Astrocyte (in vitro differentiated cells and primary cell): ENCODE results near the gene RIBC2. TPM values are rescaled to one million over a fixed set of nuclear protein-coding genes. Genes with fewer than 3 reads are reported as not detected.

Experiments used
- DNase-seq: peaks from one replicate; pipeline ENCODE4 v3.0.0-alpha.2; 2010; ENCODE audit warnings: low read depth
- FAIRE-seq: peaks from 2 replicates; lab custom pipeline; 2011; peaks lifted over from hg19 to GRCh38; lab: Jason Lieb, UNC
- H2AFZ ChIP-seq: 2 replicates; pipeline ENCODE4 v1.6.0; 2012; ENCODE audit warnings: low read depth, low read length, inconsistent platforms
- H3K27ac ChIP-seq: 2 replicates; pipeline ENCODE4 v1.5.1; 2011; ENCODE audit warnings: low read depth, low read length, inconsistent platforms
- H3K27me3 ChIP-seq: 2 replicates; pipeline ENCODE4 v1.6.0; 2011; ENCODE audit warnings: low read length, inconsistent platforms; ENCODE audit not compliant: insufficient read depth
- H3K36me3 ChIP-seq: 2 replicates; pipeline ENCODE4 v1.5.1; 2011; ENCODE audit warnings: low read length, inconsistent platforms; ENCODE audit not compliant: insufficient read depth
- H3K4me1 ChIP-seq: 2 replicates; pipeline ENCODE4 v1.5.1; 2011; ENCODE audit warnings: low read length, inconsistent platforms; ENCODE audit not compliant: insufficient read depth
- H3K4me2 ChIP-seq: 2 replicates; pipeline ENCODE4 v1.6.0; 2012; ENCODE audit warnings: low read length, inconsistent platforms
- H3K4me3 ChIP-seq: 2 replicates; pipeline ENCODE4 v1.5.1; 2011; ENCODE audit warnings: low read depth, mild to moderate bottlenecking, low read length, inconsistent platforms; ENCODE audit not compliant: insufficient read depth
- H3K79me2 ChIP-seq: 2 replicates; pipeline ENCODE4 v1.6.0; 2012; ENCODE audit warnings: mild to moderate bottlenecking, low read length, inconsistent platforms; ENCODE audit not compliant: insufficient read depth
- H3K9ac ChIP-seq: 2 replicates; pipeline ENCODE4 v1.6.0; 2012; ENCODE audit warnings: mild to moderate bottlenecking, low read length, inconsistent platforms
- H3K9me3 ChIP-seq: 2 replicates; pipeline ENCODE4 v1.5.1; 2012; ENCODE audit warnings: low read depth, mild to moderate bottlenecking, low read length, inconsistent platforms; ENCODE audit not compliant: insufficient read depth
- H4K20me1 ChIP-seq: 2 replicates; pipeline ENCODE4 v1.6.0; 2012; ENCODE audit warnings: low read length, inconsistent platforms; ENCODE audit not compliant: insufficient read depth
- H3K27ac Mint-ChIP-seq: one replicate; pipeline ENCODE4 v1.8.0; 2021; ENCODE audit warnings: mild to moderate bottlenecking, mixed read lengths; ENCODE audit not compliant: unreplicated experiment
- H3K27me3 Mint-ChIP-seq: one replicate; pipeline ENCODE4 v1.8.0; 2021; ENCODE audit warnings: low read depth, mixed read lengths; ENCODE audit not compliant: unreplicated experiment
- H3K36me3 Mint-ChIP-seq: one replicate; pipeline ENCODE4 v1.8.0; 2021; ENCODE audit warnings: low read depth, mixed read lengths; ENCODE audit not compliant: unreplicated experiment
- H3K4me1 Mint-ChIP-seq: one replicate; pipeline ENCODE4 v1.8.0; 2021; ENCODE audit warnings: low read depth, mixed read lengths; ENCODE audit not compliant: unreplicated experiment
- H3K4me3 Mint-ChIP-seq: one replicate; pipeline ENCODE4 v1.8.0; 2021; ENCODE audit warnings: mild to moderate bottlenecking, moderate library complexity, mixed read lengths; ENCODE audit not compliant: unreplicated experiment
- H3K9me3 Mint-ChIP-seq: one replicate; pipeline ENCODE4 v1.8.0; 2021; ENCODE audit warnings: mild to moderate bottlenecking, mixed read lengths; ENCODE audit not compliant: unreplicated experiment
- CTCF ChIP-seq: IDR thresholded peaks from 2 replicates; pipeline ENCODE4 v1.5.1; 2011; ENCODE audit warnings: low read depth, mild to moderate bottlenecking, inconsistent platforms, low read length, moderate library complexity; ENCODE audit not compliant: insufficient read depth
- EZH2 ChIP-seq: IDR thresholded peaks from 2 replicates; pipeline ENCODE4 v1.6.1; 2012; ENCODE audit warnings: mild to moderate bottlenecking, low read length, inconsistent platforms; ENCODE audit not compliant: insufficient read depth
- total RNA-seq: library from RNA; stranded (reverse); gene quantifications from 2 replicates; pipeline ENCODE4 v1.2.1, GENCODE V29; 2021

The RIBC2 gene
- total RNA-seq, 1 donor from 2014 or later: not detected

DNA sequence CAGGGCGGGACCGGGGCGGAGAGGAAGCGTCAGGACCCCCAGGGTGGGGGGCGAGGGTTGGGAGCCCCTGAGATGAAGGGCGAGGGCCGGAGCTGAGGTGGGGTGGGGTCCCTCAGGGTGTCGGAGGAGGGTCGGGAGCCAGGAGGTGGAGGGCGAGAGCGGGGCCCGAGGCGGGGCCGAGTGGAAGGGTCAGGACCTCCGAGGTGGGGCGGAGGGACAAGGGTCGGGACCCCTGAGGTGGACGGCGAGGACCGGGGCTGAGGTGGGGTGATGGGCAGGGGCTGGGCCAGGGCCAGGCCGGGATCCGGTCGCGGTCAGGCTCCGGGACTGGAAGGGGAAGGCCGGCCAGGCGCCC, 503 bp upstream of the RIBC2 start:
- Histone ChIP-seq H2AFZ (peak overlapping the region; percentile 99), H3K9ac (no peak overlapping the region), H3K79me2 (no peaks in the 10 kb centered on the region), H3K9me3 (no peaks in the 10 kb centered on the region), H3K4me2 (peak overlapping the region; percentile 93), H4K20me1 (no peaks in the 10 kb centered on the region), H3K4me1 (peaks cover 9% of the 10 kb centered on the region), H3K36me3 (no peaks in the 10 kb centered on the region), H3K4me3 (no peak overlapping the region), H3K27me3 (no peaks in the 10 kb centered on the region), H3K27ac (no peak overlapping the region)
- TF ChIP-seq EZH2 (no peak), CTCF (no peak)
- no peak overlapping the region for H3K27ac Mint-ChIP-seq
- H3K36me3 Mint-ChIP-seq: no peaks in the 10 kb centered on the region
- H3K27me3 Mint-ChIP-seq: peaks cover 8% of the 10 kb centered on the region
- H3K4me1 Mint-ChIP-seq: no peaks in the 10 kb centered on the region
- DNase-seq: no peak
- H3K4me3 Mint-ChIP-seq: no peak overlapping the region
- peaks cover 3% of the 10 kb centered on the region for H3K9me3 Mint-ChIP-seq
- no peak for FAIRE-seq

GRCh38 chr22:45418056-45418769, 4.7 kb downstream of the RIBC2 start:
- no peak overlapping the region for H3K9ac ChIP-seq
- no peaks in the 10 kb centered on the region for H3K36me3 Mint-ChIP-seq
- TF ChIP-seq EZH2 (no peak), CTCF (no peak)
- no peak overlapping the region for H3K27ac Mint-ChIP-seq
- no peaks in the 10 kb centered on the region for H3K27me3 ChIP-seq
- no peak for DNase-seq
- FAIRE-seq: no peak
- no peak overlapping the region for H2AFZ ChIP-seq
- peaks cover 33% of the 10 kb centered on the region for H3K27me3 Mint-ChIP-seq
- H3K36me3 ChIP-seq: no peaks in the 10 kb centered on the region
- no peaks in the 10 kb centered on the region for H3K79me2 ChIP-seq
- no peak overlapping the region for H3K4me3 ChIP-seq
- H4K20me1 ChIP-seq: no peaks in the 10 kb centered on the region
- no peak overlapping the region for H3K27ac ChIP-seq
- H3K4me3 Mint-ChIP-seq: no peak overlapping the region
- peaks cover 8% of the 10 kb centered on the region for H3K4me1 ChIP-seq
- no peak overlapping the region for H3K4me2 ChIP-seq
- H3K9me3 Mint-ChIP-seq: no peaks in the 10 kb centered on the region
- H3K9me3 ChIP-seq: no peaks in the 10 kb centered on the region
- no peaks in the 10 kb centered on the region for H3K4me1 Mint-ChIP-seq

GRCh38 chr22:45418770-45419138, 5.3 kb downstream of the RIBC2 start:
- H3K9ac ChIP-seq: no peak overlapping the region
- no peak overlapping the region for H3K4me2 ChIP-seq
- Mint-ChIP-seq H3K4me1 (no peaks in the 10 kb centered on the region), H3K9me3 (no peaks in the 10 kb centered on the region), H3K36me3 (no peaks in the 10 kb centered on the region), H3K27me3 (peaks cover 36% of the 10 kb centered on the region), H3K27ac (no peak overlapping the region), H3K4me3 (no peak overlapping the region)
- no peak for FAIRE-seq
- no peaks in the 10 kb centered on the region for H3K36me3 ChIP-seq
- no peaks in the 10 kb centered on the region for H3K79me2 ChIP-seq
- DNase-seq: no peak
- H4K20me1 ChIP-seq: no peaks in the 10 kb centered on the region
- no peak overlapping the region for H2AFZ ChIP-seq
- H3K27me3 ChIP-seq: no peaks in the 10 kb centered on the region
- no peak overlapping the region for H3K27ac ChIP-seq
- H3K9me3 ChIP-seq: no peaks in the 10 kb centered on the region
- TF ChIP-seq EZH2 (no peak), CTCF (no peak)
- H3K4me1 ChIP-seq: peaks cover 2% of the 10 kb centered on the region
- no peak overlapping the region for H3K4me3 ChIP-seq
